K562 (cell line): ENCODE data around the gene PGP. TPM values are rescaled to one million over a fixed set of nuclear protein-coding genes. Genes with fewer than 3 reads are reported as not detected.

ENCODE experiments used
- ATAC-seq: fragments of 200-7000 bp; cut with Tn5 transposase; 3 replicates; pipeline ENCODE4 v1.9.1; 2020; ENCODE audit warnings: moderate library complexity
- BruUV-seq: library from RNA; stranded (reverse); fragments of 400-500 nt; replicated peaks from 2 replicates; lab custom pipeline; 2021; lab: Mats Ljungman, UMichigan
- CTCF ChIA-PET: fragments of 300-600 bp; formaldehyde crosslinking; extraction: SDS; loops from one replicate; lab custom pipeline; 2021; ENCODE audit warnings: low intra/inter-chr PET ratio; lab: Yijun Ruan, JAX
- POLR2A ChIA-PET: fragments of 300-600, 350-650 bp; sonication (Branson Sonifier 250); formaldehyde crosslinking; extraction: SDS; loops from one replicate; lab custom pipeline; 2021; ENCODE audit warnings: antibody characterized with exemption, inconsistent platforms; lab: Yijun Ruan, JAX
- DNase-seq, 4 experiments: peaks; one replicate each; pipeline versions ENCODE4 v3.0.0 to v3.0.0-alpha.2; 2011 to 2018; ENCODE audit warnings: low spot score in 3 of 4, mixed read lengths in 3 of 4; ENCODE audit errors: extremely low read depth in 1 of 4
- FAIRE-seq: peaks from 2 replicates; lab custom pipeline; 2011; peaks lifted over from hg19 to GRCh38; lab: Jason Lieb, UNC
- H2AFZ ChIP-seq: 2 replicates; pipeline ENCODE4 v1.6.0; 2011; ENCODE audit warnings: low read depth, low read length, control low read depth, inconsistent platforms
- H3K27ac ChIP-seq: fragments of 200-600 bp; 3 replicates; pipeline ENCODE4 v1.8.0; 2011; ENCODE audit warnings: low read depth, mild to moderate bottlenecking, control low read depth, inconsistent platforms, low read length, moderate library complexity, mixed read lengths; ENCODE audit errors: extremely low read depth
- H3K27me3 ChIP-seq, 2 experiments: fragments of 300-600 bp in 1 of 2; 2 replicates in 1 of 2; 3 replicates in 1 of 2; pipeline versions ENCODE4 v1.6.0 to v1.8.0; 2011; ENCODE audit warnings: inconsistent platforms in 2 of 2, low read length in 2 of 2, mild to moderate bottlenecking in 1 of 2, mixed read lengths in 1 of 2, moderate library complexity in 1 of 2; ENCODE audit not compliant: control insufficient read depth in 2 of 2, insufficient read depth in 2 of 2
- H3K36me3 ChIP-seq: fragments of 300-600 bp; 3 replicates; pipeline ENCODE4 v1.8.0; 2011; ENCODE audit warnings: mild to moderate bottlenecking, low read length, inconsistent platforms; ENCODE audit not compliant: control insufficient read depth, insufficient read depth
- H3K4me1 ChIP-seq, 2 experiments: fragments of 200-600 bp in 1 of 2; replicated peaks in 1 of 2; 2 replicates in 1 of 2; 3 replicates in 1 of 2; pipeline versions ENCODE4 v1.5.1 to v1.8.0; 2011; ENCODE audit warnings: inconsistent platforms in 2 of 2, low read length in 2 of 2, mild to moderate bottlenecking in 1 of 2, mixed read lengths in 1 of 2, moderate library complexity in 1 of 2; ENCODE audit not compliant: control insufficient read depth in 2 of 2, insufficient read depth in 2 of 2
- H3K4me2 ChIP-seq: 2 replicates; pipeline ENCODE4 v1.6.1; 2011; ENCODE audit warnings: low read length, control low read depth, inconsistent platforms, mixed read lengths; ENCODE audit not compliant: insufficient read depth
- H3K4me3 ChIP-seq: fragments of 200-600 bp; sonication (generic), shearing (Covaris generic); 2 replicates; pipeline ENCODE4 v1.5.1; 2016; ENCODE audit warnings: control low read depth, inconsistent platforms
- H3K79me2 ChIP-seq: fragments of 200-600 bp; 3 replicates; pipeline ENCODE4 v1.8.0; 2011; ENCODE audit warnings: low read length, inconsistent platforms; ENCODE audit not compliant: control insufficient read depth, insufficient read depth
- H3K9ac ChIP-seq, 2 experiments: 2 replicates each; pipeline versions ENCODE4 v1.6.0 to v1.6.1; 2011; ENCODE audit warnings: low read depth in 2 of 2, low read length in 2 of 2, control low read depth in 1 of 2, inconsistent platforms in 1 of 2, mild to moderate bottlenecking in 1 of 2, mixed read lengths in 1 of 2; ENCODE audit not compliant: insufficient read depth in 1 of 2
- H3K9me1 ChIP-seq: one replicate; pipeline ENCODE4 v1.6.0; 2011; ENCODE audit warnings: inconsistent platforms, mild to moderate bottlenecking, low read length, moderate library complexity; ENCODE audit not compliant: control insufficient read depth, insufficient read depth
- H3K9me3 ChIP-seq: replicated peaks from 2 replicates; pipeline ENCODE4 v1.5.1; 2011; ENCODE audit warnings: low read depth, low read length, inconsistent platforms; ENCODE audit not compliant: control insufficient read depth, insufficient read depth
- H4K20me1 ChIP-seq: replicated peaks from 2 replicates; pipeline ENCODE4 v1.6.1; 2011; ENCODE audit warnings: low read length, inconsistent platforms, mixed read lengths; ENCODE audit not compliant: control insufficient read depth, insufficient read depth
- CEBPB ChIP-seq: fragments of 450-650 bp; IDR thresholded peaks from 2 replicates; pipeline ENCODE4 v1.6.1; 2016; ENCODE audit warnings: missing genetic modification characterization, missing compliant biosample characterization
- GATA2 ChIP-seq: sonication (generic); formaldehyde crosslinking; IDR thresholded peaks from 2 replicates; pipeline ENCODE4 v1.4.0; 2020; ENCODE audit warnings: mild to moderate bottlenecking, missing genetic modification reagents
- LCOR ChIP-seq: sonication (generic); formaldehyde crosslinking; IDR thresholded peaks from 2 replicates; pipeline ENCODE4 v1.8.0; 2022; ENCODE audit warnings: mild to moderate bottlenecking, missing genetic modification reagents
- MED1 ChIP-seq: sonication (generic); formaldehyde crosslinking; IDR thresholded peaks from 2 replicates; pipeline ENCODE4 v1.8.1; 2023; ENCODE audit warnings: missing genetic modification reagents, borderline replicate concordance
- POLR2G ChIP-seq: fragments of 200-400 bp; formaldehyde crosslinking; IDR thresholded peaks from 2 replicates; pipeline ENCODE4 v1.6.1; 2017; ENCODE audit warnings: low read depth, mild to moderate bottlenecking, antibody characterized with exemption, low read length, moderate library complexity
- TOE1 ChIP-seq, 2 experiments: fragments of 450-650 bp in 1 of 2; sonication (generic) in 1 of 2; formaldehyde crosslinking in 1 of 2; IDR thresholded peaks; 2 replicates each; pipeline versions ENCODE4 v1.7.1 to v1.8.0; 2016 to 2022; ENCODE audit warnings: borderline replicate concordance in 2 of 2, mild to moderate bottlenecking in 2 of 2, antibody characterized with exemption in 1 of 2, inconsistent platforms in 1 of 2, low read depth in 1 of 2, missing genetic modification reagents in 1 of 2, moderate library complexity in 1 of 2
- ZNF282 ChIP-seq: sonication (generic); formaldehyde crosslinking; IDR thresholded peaks from 2 replicates; pipeline ENCODE4 v1.8.1; 2023; ENCODE audit warnings: missing genetic modification reagents
- WGBS: fragments of 100-300 bp; shearing (Covaris generic); methylation state at CpG from one replicate; pipeline ENCODE4 v1.1.6; 2016; ENCODE audit warnings: low coverage, mixed read lengths; ENCODE audit not compliant: insufficient coverage; ENCODE audit errors: missing lambda C conversion rate; 5-methylcytosine and 5-hydroxymethylcytosine counted together
- in situ Hi-C: fragments of 300-500 bp; cut with MboI; formaldehyde crosslinking; loops from 4 replicates; pipeline ENCODE4 v1.15.0; 2018; ENCODE audit warnings: inconsistent platforms, mixed read lengths
- intact Hi-C: fragments of 100-400 bp; cut with micrococcal nuclease; formaldehyde crosslinking; loops from 2 replicates; pipeline ENCODE4 v1.14.2; 2022
- polyA plus RNA-seq, 8 experiments: library from polyadenylated mRNA; depleted of rRNA in 4 of 8; stranded (reverse) in 5 of 8; unstranded in 3 of 8; fragments of >200 nt; fragmentation: Nextera tagmentation in 2 of 8; fragmentation: Illumina TruSeq in 1 of 8; extraction: Ambion mirVana in 2 of 8; extraction: Trizol in 1 of 8; gene quantifications; 2 replicates each; pipeline versions ENCODE4 v1.2.1 to v1.2.3, GENCODE V29; 2011 to 2014; ENCODE audit warnings: inconsistent platforms in 1 of 8, missing spikeins in 1 of 8
- total RNA-seq, 7 experiments: library from RNA; depleted of rRNA in 6 of 7; stranded (reverse); fragments of >200 nt in 6 of 7; fragmentation: Illumina TruSeq in 2 of 7; extraction: Trizol in 2 of 7; gene quantifications; 2 replicates each; pipeline versions ENCODE4 v1.2.1 to v1.2.3, GENCODE V29; 2011 to 2021; ENCODE audit warnings: low replicate concordance in 1 of 7
- TF ChIP-seq, protein P1 (sequence below): fragments of 450-650 bp; formaldehyde crosslinking; IDR thresholded peaks from 2 replicates; pipeline ENCODE4 v1.4.0; 2020; ENCODE audit warnings: mild to moderate bottlenecking, moderate library complexity
- TF ChIP-seq, protein P2 (sequence below): IDR thresholded peaks from 2 replicates; pipeline ENCODE4 v1.6.1; 2016; ENCODE audit warnings: missing genetic modification characterization, missing compliant biosample characterization
- TF ChIP-seq, protein P3 (sequence below): fragments of 250-450 bp; sonication (Bioruptor Pico); IDR thresholded peaks from 2 replicates; pipeline ENCODE4 v1.5.0; 2022; ENCODE audit warnings: mild to moderate bottlenecking
- TF ChIP-seq, protein P4 (sequence below): fragments of 250-450 bp; sonication (Bioruptor Pico); IDR thresholded peaks from 2 replicates; pipeline ENCODE4 v1.8.0; 2021; ENCODE audit warnings: borderline replicate concordance, mild to moderate bottlenecking, moderate library complexity; ENCODE audit not compliant: poor library complexity, severe bottlenecking
- TF ChIP-seq, protein P5 (sequence below): sonication (generic); formaldehyde crosslinking; IDR thresholded peaks from 2 replicates; pipeline ENCODE4 v1.8.0; 2022; ENCODE audit warnings: mild to moderate bottlenecking, missing genetic modification reagents

PGP gene
- total and polyA plus RNA-seq, 9 of the 15 experiments (the other 6 are each of a cell fraction or from before 2014, with no cell fraction given) = 1.1 to 57.6 (median 19.6) TPM

DNA sequence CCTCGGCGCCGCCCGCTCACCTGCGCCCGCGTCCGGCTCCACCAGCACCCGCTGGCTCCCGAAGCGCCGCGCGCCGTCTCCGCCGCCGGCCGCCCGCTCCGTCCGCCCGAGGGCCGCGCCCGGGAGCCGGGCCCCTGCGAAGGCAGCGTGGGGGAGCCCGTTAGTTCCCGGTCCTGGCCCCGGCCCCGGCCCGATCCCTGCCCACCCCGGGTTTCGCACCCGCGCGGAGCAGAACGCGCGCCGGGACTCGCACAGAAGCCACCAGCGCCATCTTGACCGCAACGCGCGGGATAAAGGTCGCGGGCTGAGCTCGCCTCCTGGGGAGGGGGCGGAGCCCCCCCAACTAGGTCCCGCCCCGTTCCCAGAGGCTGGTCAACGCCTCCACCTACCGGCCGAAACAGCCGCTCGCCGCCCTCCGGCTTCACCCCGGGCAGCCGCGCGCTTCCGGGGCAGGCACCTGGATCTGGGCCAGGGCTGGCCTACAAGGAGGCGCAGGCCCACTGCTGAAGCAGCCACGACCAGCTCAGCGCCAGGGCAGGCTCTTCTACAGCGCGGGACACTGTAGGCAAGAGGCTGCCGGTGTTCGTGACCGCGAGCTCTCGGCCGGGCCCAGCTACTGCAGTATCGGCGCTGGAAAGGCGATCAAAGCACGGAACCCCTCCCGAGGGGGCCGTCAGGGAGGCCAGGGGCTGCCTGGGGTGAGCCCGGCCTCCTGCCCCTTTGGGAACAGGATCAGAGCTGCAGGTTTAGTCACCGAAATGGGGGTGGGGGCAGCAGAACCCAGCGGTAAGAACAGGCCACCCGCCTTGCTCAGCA, 36.9 kb upstream of the PGP start, which contains the start of gene ECI1:
Gene ECI1 (minus strand): TSS at position 292 of the 816 bp plus-strand sequence. CDS start 21 bp downstream, at position 271.
- no TSS peak for BruUV-seq
- H3K9me1 ChIP-seq = no peaks in the 10 kb centered on the region
- no peaks in the 10 kb centered on the region for H3K9me3 ChIP-seq
- CTCF ChIA-PET = interaction anchor here (2.4 kb wide), 1 partner anchor 57 kb away, joined by 18 read pairs; no protein-coding TSS in a partner anchor
- H4K20me1 ChIP-seq = 0 out of 2 replicates have a peak, but pooled peaks cover 3% of the 10 kb centered on the region
- in situ Hi-C loops = no loop called here
- DNase-seq (peak; percentile 97 to 99 (median 97)), FAIRE-seq (peak; percentile 94), ATAC-seq (peak; percentile 93)
- H3K4me3 ChIP-seq = peak within 1 kb of the TSS; percentile 94
- peaks cover 49% of the 10 kb centered on the region for H3K79me2 ChIP-seq
- peak within 1 kb of the TSS; percentile 97 for H3K27ac ChIP-seq
- under 1% methylated on average over 57 of the region's 88 CpGs for WGBS
- intact Hi-C loops = loop anchor here (1.0 to 5.0 kb wide), 4 partner anchors 17 to 97 kb away; partner anchors contain the start of genes CASKIN1, E4F1, RNPS1 and TRAF7
- H3K36me3 ChIP-seq = peaks cover 72% of the 10 kb centered on the region; the same call in 2 of the 3 replicates
- peak within 1 kb of the TSS; percentile 70 for H2AFZ ChIP-seq
- peaks cover 8 to 26% of the 10 kb centered on the region in 2 experiments for H3K4me1 ChIP-seq
- no peaks in the 10 kb centered on the region for H3K27me3 ChIP-seq
- peak within 1 kb of the TSS; percentile 92 to 99 for H3K9ac ChIP-seq
- H3K4me2 ChIP-seq = peak within 1 kb of the TSS; percentile 83
- POLR2A ChIA-PET = interaction anchor here (0.6 to 3.7 kb wide), 23 partner anchors 11 to 474 kb away, joined by 3 to 40 read pairs (median 4); partner anchors contain the start of genes PGP, RNPS1 and TRAF7
- TF ChIP-seq MED1 (0 out of 2 replicates have a peak, but pooled peaks have one; percentile 79), POLR2G (peak; percentile 99), LCOR (CRISPR knock-in tag) (0 out of 2 replicates have a peak, but pooled peaks have one; percentile 61), ZNF282 (no peak), CEBPB (tag) (no peak), GATA2 (CRISPR knock-in tag) (no peak), TOE1 (IDR thresholded peaks at IDR 0.05; ENCODE audit: borderline replicate concordance) (peak; percentile 55; the same call in 1 of the 2 replicates), TOE1 (CRISPR knock-in tag; IDR thresholded peaks at IDR 0.05; ENCODE audit: borderline replicate concordance, low read depth) (no peak)
- TF ChIP-seq, protein P1, sequence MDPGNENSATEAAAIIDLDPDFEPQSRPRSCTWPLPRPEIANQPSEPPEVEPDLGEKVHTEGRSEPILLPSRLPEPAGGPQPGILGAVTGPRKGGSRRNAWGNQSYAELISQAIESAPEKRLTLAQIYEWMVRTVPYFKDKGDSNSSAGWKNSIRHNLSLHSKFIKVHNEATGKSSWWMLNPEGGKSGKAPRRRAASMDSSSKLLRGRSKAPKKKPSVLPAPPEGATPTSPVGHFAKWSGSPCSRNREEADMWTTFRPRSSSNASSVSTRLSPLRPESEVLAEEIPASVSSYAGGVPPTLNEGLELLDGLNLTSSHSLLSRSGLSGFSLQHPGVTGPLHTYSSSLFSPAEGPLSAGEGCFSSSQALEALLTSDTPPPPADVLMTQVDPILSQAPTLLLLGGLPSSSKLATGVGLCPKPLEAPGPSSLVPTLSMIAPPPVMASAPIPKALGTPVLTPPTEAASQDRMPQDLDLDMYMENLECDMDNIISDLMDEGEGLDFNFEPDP (CRISPR knock-in tag) = no peak
- TF ChIP-seq, protein P2, sequence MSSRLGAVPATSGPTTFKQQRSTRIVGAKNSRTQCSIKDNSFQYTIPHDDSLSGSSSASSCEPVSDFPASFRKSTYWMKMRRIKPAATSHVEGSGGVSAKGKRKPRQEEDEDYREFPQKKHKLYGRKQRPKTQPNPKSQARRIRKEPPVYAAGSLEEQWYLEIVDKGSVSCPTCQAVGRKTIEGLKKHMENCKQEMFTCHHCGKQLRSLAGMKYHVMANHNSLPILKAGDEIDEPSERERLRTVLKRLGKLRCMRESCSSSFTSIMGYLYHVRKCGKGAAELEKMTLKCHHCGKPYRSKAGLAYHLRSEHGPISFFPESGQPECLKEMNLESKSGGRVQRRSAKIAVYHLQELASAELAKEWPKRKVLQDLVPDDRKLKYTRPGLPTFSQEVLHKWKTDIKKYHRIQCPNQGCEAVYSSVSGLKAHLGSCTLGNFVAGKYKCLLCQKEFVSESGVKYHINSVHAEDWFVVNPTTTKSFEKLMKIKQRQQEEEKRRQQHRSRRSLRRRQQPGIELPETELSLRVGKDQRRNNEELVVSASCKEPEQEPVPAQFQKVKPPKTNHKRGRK = no peak
- TF ChIP-seq, protein P3, sequence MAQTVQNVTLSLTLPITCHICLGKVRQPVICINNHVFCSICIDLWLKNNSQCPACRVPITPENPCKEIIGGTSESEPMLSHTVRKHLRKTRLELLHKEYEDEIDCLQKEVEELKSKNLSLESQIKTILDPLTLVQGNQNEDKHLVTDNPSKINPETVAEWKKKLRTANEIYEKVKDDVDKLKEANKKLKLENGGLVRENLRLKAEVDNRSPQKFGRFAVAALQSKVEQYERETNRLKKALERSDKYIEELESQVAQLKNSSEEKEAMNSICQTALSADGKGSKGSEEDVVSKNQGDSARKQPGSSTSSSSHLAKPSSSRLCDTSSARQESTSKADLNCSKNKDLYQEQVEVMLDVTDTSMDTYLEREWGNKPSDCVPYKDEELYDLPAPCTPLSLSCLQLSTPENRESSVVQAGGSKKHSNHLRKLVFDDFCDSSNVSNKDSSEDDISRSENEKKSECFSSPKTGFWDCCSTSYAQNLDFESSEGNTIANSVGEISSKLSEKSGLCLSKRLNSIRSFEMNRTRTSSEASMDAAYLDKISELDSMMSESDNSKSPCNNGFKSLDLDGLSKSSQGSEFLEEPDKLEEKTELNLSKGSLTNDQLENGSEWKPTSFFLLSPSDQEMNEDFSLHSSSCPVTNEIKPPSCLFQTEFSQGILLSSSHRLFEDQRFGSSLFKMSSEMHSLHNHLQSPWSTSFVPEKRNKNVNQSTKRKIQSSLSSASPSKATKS (CRISPR knock-in tag) = no peak
- TF ChIP-seq, protein P4, sequence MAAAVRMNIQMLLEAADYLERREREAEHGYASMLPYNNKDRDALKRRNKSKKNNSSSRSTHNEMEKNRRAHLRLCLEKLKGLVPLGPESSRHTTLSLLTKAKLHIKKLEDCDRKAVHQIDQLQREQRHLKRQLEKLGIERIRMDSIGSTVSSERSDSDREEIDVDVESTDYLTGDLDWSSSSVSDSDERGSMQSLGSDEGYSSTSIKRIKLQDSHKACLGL = no peak
- TF ChIP-seq, protein P5, sequence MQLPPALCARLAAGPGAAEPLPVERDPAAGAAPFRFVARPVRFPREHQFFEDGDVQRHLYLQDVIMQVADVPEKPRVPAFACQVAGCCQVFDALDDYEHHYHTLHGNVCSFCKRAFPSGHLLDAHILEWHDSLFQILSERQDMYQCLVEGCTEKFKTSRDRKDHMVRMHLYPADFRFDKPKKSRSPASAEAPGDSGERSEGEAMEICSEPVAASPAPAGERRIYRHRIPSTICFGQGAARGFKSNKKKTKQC (CRISPR knock-in tag) = no peak; the same call in 1 of the 2 replicates
